Parathyroid adenoma (tissue), 2 donors: ENCODE measurements around the gene COL5A3.

Source experiments
- H2AFZ ChIP-seq: fragments of 300-600 bp; sonication (generic); one replicate; pipeline ENCODE4 v1.7.0; 2017; ENCODE audit warnings: antibody characterized with exemption, mild to moderate bottlenecking
- H3K27ac ChIP-seq: fragments of 300-600 bp; sonication (generic); one replicate; pipeline ENCODE4 v1.7.0; 2017
- H3K27me3 ChIP-seq: fragments of 300-600 bp; sonication (generic); one replicate; pipeline ENCODE4 v1.7.0; 2017; ENCODE audit warnings: low read length; ENCODE audit not compliant: control insufficient read depth, insufficient read depth
- H3K36me3 ChIP-seq: fragments of 300-600 bp; sonication (generic); one replicate; pipeline ENCODE4 v1.7.0; 2017; ENCODE audit warnings: low read length; ENCODE audit not compliant: control insufficient read depth, insufficient read depth
- H3K4me1 ChIP-seq: fragments of 300-600 bp; sonication (generic); one replicate; pipeline ENCODE4 v1.7.0; 2017; ENCODE audit warnings: control low read depth
- H3K4me2 ChIP-seq: fragments of 300-600 bp; sonication (generic); one replicate; pipeline ENCODE4 v1.7.0; 2017; ENCODE audit warnings: low read length
- H3K4me3 ChIP-seq: fragments of 300-600 bp; sonication (generic); one replicate; pipeline ENCODE4 v1.7.0; 2017; ENCODE audit warnings: low read depth, low read length
- H3K79me2 ChIP-seq: fragments of 300-600 bp; sonication (generic); one replicate; pipeline ENCODE4 v1.7.0; 2017; ENCODE audit warnings: control low read depth
- H3K9ac ChIP-seq: fragments of 300-600 bp; sonication (generic); one replicate; pipeline ENCODE4 v1.7.0; 2017; ENCODE audit warnings: mild to moderate bottlenecking
- H3K9me3 ChIP-seq: fragments of 300-600 bp; sonication (generic); one replicate; pipeline ENCODE4 v1.7.0; 2017; ENCODE audit warnings: low read length; ENCODE audit not compliant: control insufficient read depth
- CTCF ChIP-seq: fragments of 300-600 bp; sonication (generic); IDR thresholded peaks from one replicate; pipeline ENCODE4 v1.7.0; 2017; ENCODE audit warnings: antibody characterized with exemption, mild to moderate bottlenecking
- donor health status: primary hyperparathyroidism.

The COL5A3 gene

GRCh38 chr19:10010247-10010691 lies at the start of gene COL5A3:
Gene COL5A3 (minus strand): TSS chr19:10010504. CDS start chr19:10010385, 119 bp downstream.
- Histone ChIP-seq H3K27ac (no peak within 1 kb of the TSS), H3K4me2 (peak within 1 kb of the TSS; percentile 43), H2AFZ (peak within 1 kb of the TSS; percentile 60), H3K9me3 (no peaks in the 10 kb centered on the region), H3K36me3 (no peaks in the 10 kb centered on the region), H3K4me3 (peak within 1 kb of the TSS; percentile 27), H3K4me1 (peaks cover 18% of the 10 kb centered on the region), H3K27me3 (no peaks in the 10 kb centered on the region), H3K79me2 (no peaks in the 10 kb centered on the region), H3K9ac (no peak within 1 kb of the TSS)
- TF ChIP-seq CTCF: no peak

DNA sequence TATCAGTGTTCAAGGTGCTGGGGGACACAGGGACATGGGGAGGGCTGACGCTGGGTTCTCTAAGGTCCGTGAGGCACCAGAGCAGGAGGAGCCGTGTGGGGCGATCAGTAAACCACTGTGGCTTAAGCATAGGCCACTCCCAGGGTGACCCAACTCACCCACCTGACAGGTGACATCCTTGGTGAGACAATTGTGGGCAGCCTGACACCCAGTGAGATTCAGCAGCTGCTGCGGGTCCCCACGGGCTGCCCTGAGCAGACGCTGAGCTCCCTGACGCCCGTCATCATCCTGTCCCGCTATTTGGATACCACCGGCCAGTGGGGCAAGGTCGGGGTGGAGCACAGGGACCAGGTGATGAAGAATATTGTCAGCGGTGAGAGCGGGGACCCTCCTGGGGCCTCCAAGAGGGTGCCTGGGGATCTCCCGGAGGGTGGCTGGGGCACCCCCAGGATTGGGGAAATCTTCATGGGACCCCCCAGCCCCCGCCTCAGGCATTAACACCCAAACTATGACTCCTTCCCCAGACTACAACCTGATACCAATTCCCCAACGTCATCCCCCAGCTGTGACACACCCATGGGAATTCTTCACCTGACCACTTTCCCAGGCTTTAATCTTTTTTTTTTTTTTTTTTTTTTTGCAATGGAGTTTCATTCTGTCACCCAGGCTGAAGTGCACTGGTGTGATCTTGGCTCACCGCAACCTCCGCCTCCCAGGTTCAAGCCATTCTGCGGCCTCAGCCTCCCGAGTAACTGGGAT lies 42.5 kb upstream of the COL5A3 start:
- no peaks in the 10 kb centered on the region for H3K27me3 ChIP-seq
- H2AFZ ChIP-seq: no peak overlapping the region
- no peak overlapping the region for H3K4me2 ChIP-seq
- H3K4me3 ChIP-seq: no peak overlapping the region
- H3K4me1 ChIP-seq: no peaks in the 10 kb centered on the region
- H3K36me3 ChIP-seq: no peaks in the 10 kb centered on the region
- no peaks in the 10 kb centered on the region for H3K9me3 ChIP-seq
- H3K9ac ChIP-seq: no peak overlapping the region
- H3K27ac ChIP-seq: no peak overlapping the region
- H3K79me2 ChIP-seq: no peaks in the 10 kb centered on the region
- TF ChIP-seq CTCF: no peak

DNA sequence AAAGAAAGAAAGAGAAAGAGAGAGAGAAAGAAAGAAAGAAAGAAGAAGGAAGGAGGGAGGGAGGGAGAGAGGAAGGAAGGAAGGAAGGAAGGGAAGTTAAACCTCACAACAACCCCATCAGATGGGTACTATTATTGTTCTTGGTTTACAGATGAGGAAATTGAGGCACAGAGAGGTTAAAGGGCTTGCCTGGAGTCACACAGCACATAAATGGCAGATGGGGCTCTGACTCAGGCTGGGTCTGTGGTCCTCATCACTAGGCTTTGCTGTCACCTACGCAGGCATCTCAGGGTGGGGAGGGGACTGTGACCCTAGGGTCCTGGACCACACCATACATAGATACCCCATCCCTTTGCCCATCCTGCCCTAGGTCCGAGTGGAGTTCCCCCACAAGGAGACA lies 39.3 kb upstream of the COL5A3 start:
- Histone ChIP-seq H3K9ac (no peak overlapping the region), H3K4me1 (no peaks in the 10 kb centered on the region), H3K4me2 (no peak overlapping the region), H2AFZ (no peak overlapping the region), H3K27me3 (no peaks in the 10 kb centered on the region), H3K4me3 (no peak overlapping the region), H3K79me2 (no peaks in the 10 kb centered on the region), H3K27ac (no peak overlapping the region), H3K36me3 (no peaks in the 10 kb centered on the region), H3K9me3 (no peaks in the 10 kb centered on the region)
- no peak for TF ChIP-seq CTCF

DNA sequence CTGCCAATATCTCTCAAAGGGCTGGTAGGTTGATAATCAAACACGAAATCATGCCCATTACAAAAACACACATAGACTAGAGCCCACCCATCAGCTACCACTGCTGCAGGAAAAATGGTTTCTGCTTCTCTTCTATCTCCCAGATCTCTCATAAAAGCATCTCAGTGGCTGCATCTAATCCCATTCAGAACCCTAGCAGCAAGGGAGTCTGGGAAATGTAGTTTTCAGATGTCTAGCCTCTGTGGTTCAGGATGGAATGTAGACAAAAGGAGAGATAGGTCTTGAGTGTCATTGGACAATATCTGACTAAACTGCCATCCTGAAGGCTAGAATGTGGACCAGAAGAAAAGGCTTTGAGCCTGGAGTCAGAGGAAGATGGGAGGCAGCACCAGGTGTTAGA lies 35.1 kb upstream of the COL5A3 start:
- H2AFZ ChIP-seq: no peak overlapping the region
- no peaks in the 10 kb centered on the region for H3K79me2 ChIP-seq
- no peak overlapping the region for H3K4me3 ChIP-seq
- H3K9me3 ChIP-seq: no peaks in the 10 kb centered on the region
- no peak overlapping the region for H3K9ac ChIP-seq
- no peak for TF ChIP-seq CTCF
- no peak overlapping the region for H3K27ac ChIP-seq
- no peaks in the 10 kb centered on the region for H3K27me3 ChIP-seq
- no peaks in the 10 kb centered on the region for H3K4me1 ChIP-seq
- H3K4me2 ChIP-seq: no peak overlapping the region
- H3K36me3 ChIP-seq: no peaks in the 10 kb centered on the region

DNA sequence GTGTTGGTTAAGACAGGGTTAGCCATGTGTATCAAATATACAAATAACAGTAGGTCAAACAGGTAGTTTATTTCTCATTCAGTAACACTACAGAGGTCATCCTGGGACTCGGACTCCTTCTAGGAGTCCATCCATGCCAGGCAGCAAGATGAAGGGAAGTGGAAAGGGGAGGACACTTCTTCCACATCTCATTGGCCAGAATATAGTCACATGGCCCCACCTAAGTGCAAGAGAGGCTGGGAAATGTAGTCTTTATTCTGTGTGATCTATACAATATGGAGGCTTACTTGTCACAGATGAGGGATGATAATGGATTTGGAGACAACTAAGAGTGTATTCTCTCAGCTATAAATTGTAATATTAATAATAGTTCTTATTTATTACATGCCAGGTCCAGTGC lies 34.1 kb upstream of the COL5A3 start:
- no peak overlapping the region for H3K4me3 ChIP-seq
- H3K4me2 ChIP-seq: no peak overlapping the region
- H3K4me1 ChIP-seq: no peaks in the 10 kb centered on the region
- no peaks in the 10 kb centered on the region for H3K79me2 ChIP-seq
- no peaks in the 10 kb centered on the region for H3K9me3 ChIP-seq
- H3K27me3 ChIP-seq: no peaks in the 10 kb centered on the region
- no peak for TF ChIP-seq CTCF
- no peaks in the 10 kb centered on the region for H3K36me3 ChIP-seq
- no peak overlapping the region for H3K27ac ChIP-seq
- no peak overlapping the region for H3K9ac ChIP-seq
- no peak overlapping the region for H2AFZ ChIP-seq
